IMR-90 (cell line): ENCODE measurements around the gene PIMREG. TPM values are rescaled to one million over a fixed set of nuclear protein-coding genes. Genes with fewer than 3 reads are reported as not detected.

Source experiments
- ATAC-seq: fragments of 200-7000 bp; cut with Tn5 transposase; 2 replicates; pipeline ENCODE4 v1.9.1; 2020; ENCODE audit warnings: low read depth, mild to moderate bottlenecking, moderate library complexity
- BruUV-seq: library from RNA; stranded (reverse); fragments of 400-500 nt; replicated peaks from 2 replicates; lab custom pipeline; 2021; lab: Mats Ljungman, UMichigan
- CTCF ChIA-PET: fragments of 300-600 bp; formaldehyde crosslinking; extraction: SDS; loops from one replicate; lab custom pipeline; 2021; ENCODE audit warnings: antibody characterized with exemption; lab: Yijun Ruan, JAX
- POLR2A ChIA-PET: fragments of 300-600 bp; sonication (Branson Sonifier 250); formaldehyde crosslinking; loops from one replicate; lab custom pipeline; 2022; ENCODE audit warnings: antibody characterized with exemption; ENCODE audit not compliant: unreplicated experiment; lab: Charles Lee
- DNase-seq: peaks from one replicate; pipeline ENCODE4 v3.0.0; 2013
- H2AFZ ChIP-seq: replicated peaks from 2 replicates; pipeline ENCODE3; 2013; ENCODE audit warnings: low read length, mild to moderate bottlenecking; ENCODE audit not compliant: poor library complexity
- H2AK5ac ChIP-seq: 2 replicates; pipeline ENCODE4 v1.6.1; 2013; ENCODE audit warnings: low read depth, low read length, inconsistent platforms
- H2AK9ac ChIP-seq: replicated peaks from 2 replicates; pipeline ENCODE3; 2013; ENCODE audit warnings: mild to moderate bottlenecking, low read depth, low read length, moderate library complexity; ENCODE audit not compliant: poor library complexity
- H2BK120ac ChIP-seq: 2 replicates; pipeline ENCODE4 v1.6.1; 2013; ENCODE audit warnings: low read depth, low read length, inconsistent platforms
- H2BK15ac ChIP-seq: 3 replicates; pipeline ENCODE4 v1.6.1; 2013; ENCODE audit warnings: low read depth, low read length, inconsistent platforms
- H2BK20ac ChIP-seq: 2 replicates; pipeline ENCODE4 v1.6.1; 2013; ENCODE audit warnings: low read depth, mild to moderate bottlenecking, inconsistent platforms, low read length, moderate library complexity
- H2BK5ac ChIP-seq: 2 replicates; pipeline ENCODE4 v1.6.1; 2013; ENCODE audit warnings: mild to moderate bottlenecking, low read depth, low read length, inconsistent platforms; ENCODE audit not compliant: poor library complexity, severe bottlenecking
- H3K14ac ChIP-seq: replicated peaks from 2 replicates; pipeline ENCODE4 v1.6.1; 2013; ENCODE audit warnings: low read depth, low read length, inconsistent platforms
- H3K18ac ChIP-seq: 2 replicates; pipeline ENCODE4 v1.6.1; 2013; ENCODE audit warnings: low read depth, low read length, control low read depth
- H3K23ac ChIP-seq: 2 replicates; pipeline ENCODE4 v1.6.1; 2013; ENCODE audit warnings: low read depth, low read length, inconsistent platforms
- H3K27ac ChIP-seq: 2 replicates; pipeline ENCODE4 v1.5.1; 2013; ENCODE audit warnings: mild to moderate bottlenecking, control low read depth, low read length; ENCODE audit not compliant: insufficient read depth
- H3K27me3 ChIP-seq: 2 replicates; pipeline ENCODE4 v1.6.1; 2013; ENCODE audit warnings: low read length; ENCODE audit not compliant: control insufficient read depth, insufficient read depth
- H3K36me3 ChIP-seq: 2 replicates; pipeline ENCODE4 v1.6.1; 2013; ENCODE audit warnings: low read length, mixed read lengths; ENCODE audit not compliant: control insufficient read depth, insufficient read depth
- H3K4ac ChIP-seq: 2 replicates; pipeline ENCODE4 v1.6.1; 2013; ENCODE audit warnings: low read depth, low read length, inconsistent platforms
- H3K4me1 ChIP-seq: 2 replicates; pipeline ENCODE4 v1.6.1; 2013; ENCODE audit warnings: low read length, mixed read lengths; ENCODE audit not compliant: control insufficient read depth, insufficient read depth
- H3K4me2 ChIP-seq: 2 replicates; pipeline ENCODE4 v1.6.1; 2013; ENCODE audit warnings: low read depth, mild to moderate bottlenecking, control low read depth, low read length, moderate library complexity
- H3K4me3 ChIP-seq: 2 replicates; pipeline ENCODE4 v1.5.1; 2013; ENCODE audit warnings: low read depth, mild to moderate bottlenecking, control low read depth, low read length, moderate library complexity; ENCODE audit not compliant: insufficient read depth
- H3K56ac ChIP-seq: 2 replicates; pipeline ENCODE4 v1.6.1; 2013; ENCODE audit warnings: low read length, inconsistent platforms; ENCODE audit not compliant: insufficient read depth; ENCODE audit errors: extremely low read depth
- H3K79me1 ChIP-seq, 2 experiments: 2 replicates each; pipeline ENCODE4 v1.6.1; 2013; ENCODE audit warnings: low read length in 2 of 2, inconsistent platforms in 1 of 2, low read depth in 1 of 2
- H3K9ac ChIP-seq: 2 replicates; pipeline ENCODE4 v1.6.1; 2013; ENCODE audit warnings: low read depth, low read length, control low read depth
- H3K9me1 ChIP-seq: 2 replicates; pipeline ENCODE4 v1.6.1; 2013; ENCODE audit warnings: low read length, inconsistent platforms; ENCODE audit not compliant: insufficient read depth
- H3K9me3 ChIP-seq: 2 replicates; pipeline ENCODE4 v1.6.1; 2013; ENCODE audit warnings: low read length; ENCODE audit not compliant: control insufficient read depth, insufficient read depth
- H4K20me1 ChIP-seq: 2 replicates; pipeline ENCODE4 v1.6.1; 2013; ENCODE audit warnings: low read length, inconsistent platforms; ENCODE audit not compliant: insufficient read depth
- H4K5ac ChIP-seq: 2 replicates; pipeline ENCODE4 v1.6.1; 2013; ENCODE audit warnings: mild to moderate bottlenecking, low read depth, low read length, control low read depth
- H4K8ac ChIP-seq, 2 experiments: 2 replicates each; pipeline ENCODE4 v1.6.1; 2013; ENCODE audit warnings: low read depth in 2 of 2, low read length in 2 of 2, control low read depth in 1 of 2, inconsistent platforms in 1 of 2
- H4K91ac ChIP-seq: 2 replicates; pipeline ENCODE4 v1.6.1; 2013; ENCODE audit warnings: low read depth, low read length, inconsistent platforms; ENCODE audit not compliant: insufficient read depth
- BHLHE40 ChIP-seq: fragments of 150-350 bp; IDR thresholded peaks from 2 replicates; pipeline ENCODE4 v1.6.1; 2016; ENCODE audit warnings: mild to moderate bottlenecking, low read depth, low read length
- CEBPB ChIP-seq: IDR thresholded peaks from 2 replicates; pipeline ENCODE4 v1.6.1; 2012; ENCODE audit warnings: low read depth, low read length, improper control_type of control experiment
- CHD1 ChIP-seq: IDR thresholded peaks from 2 replicates; pipeline ENCODE4 v1.6.1; 2012; ENCODE audit warnings: low read depth, low read length, improper control_type of control experiment
- MAZ ChIP-seq: IDR thresholded peaks from 2 replicates; pipeline ENCODE4 v1.6.1; 2012; ENCODE audit warnings: low read depth, mild to moderate bottlenecking, low read length, improper control_type of control experiment, moderate library complexity, borderline replicate concordance
- MXI1 ChIP-seq: IDR thresholded peaks from 2 replicates; pipeline ENCODE4 v1.6.1; 2012; ENCODE audit warnings: low read depth, mild to moderate bottlenecking, low read length, moderate library complexity, borderline replicate concordance
- NFE2L2 ChIP-seq: fragments of 150-350 bp; IDR thresholded peaks from 2 replicates; pipeline ENCODE4 v1.6.1; 2016; ENCODE audit warnings: low read depth, mild to moderate bottlenecking, low read length
- POLR2A ChIP-seq: IDR thresholded peaks from 2 replicates; pipeline ENCODE4 v1.6.1; 2012; ENCODE audit warnings: mild to moderate bottlenecking, low read depth, low read length
- RAD21 ChIP-seq: IDR thresholded peaks from 2 replicates; pipeline ENCODE4 v1.6.1; 2012; ENCODE audit warnings: low read length, improper control_type of control experiment
- RCOR1 ChIP-seq: IDR thresholded peaks from 2 replicates; pipeline ENCODE4 v1.6.1; 2012; ENCODE audit warnings: mild to moderate bottlenecking, low read length, improper control_type of control experiment; ENCODE audit not compliant: insufficient replicate concordance
- RFX5 ChIP-seq: IDR thresholded peaks from 2 replicates; pipeline ENCODE4 v1.8.0; 2012; ENCODE audit warnings: low read depth, mild to moderate bottlenecking, low read length, moderate library complexity
- SMC3 ChIP-seq: fragments of 150-350 bp; IDR thresholded peaks from 2 replicates; pipeline ENCODE4 v1.6.1; 2016; ENCODE audit warnings: low read depth, mild to moderate bottlenecking, antibody characterized with exemption, low read length, moderate library complexity
- WGBS, 2 experiments: methylation state at CpG; one replicate each; pipeline versions ENCODE4 v1.1.5 to v1.1.7; 2013; ENCODE audit warnings: missing lambda C conversion rate in 2 of 2; ENCODE audit not compliant: insufficient read length in 1 of 2; ENCODE audit errors: extremely low coverage in 2 of 2; 5-methylcytosine and 5-hydroxymethylcytosine counted together
- dilution Hi-C: fragments of 300-500 bp; cut with HindIII; formaldehyde crosslinking; loops from one replicate; pipeline ENCODE4 v1.14.3; 2018; ENCODE audit warnings: low sequenced_read_pairs; ENCODE audit not compliant: unreplicated experiment
- in situ Hi-C: fragments of 300-500 bp; cut with MboI; formaldehyde crosslinking; loops from 3 replicates; pipeline ENCODE4 v1.14.3; 2019; ENCODE audit warnings: low sequenced_read_pairs, inconsistent platforms, mixed read lengths
- intact Hi-C: fragments of 100-400 bp; cut with micrococcal nuclease; formaldehyde crosslinking; loops from 2 replicates; pipeline ENCODE4 v1.10.0; 2022
- polyA plus RNA-seq, 3 experiments: library from polyadenylated mRNA; depleted of rRNA; stranded (reverse); fragments of >200 nt; gene quantifications; 2 replicates each; pipeline ENCODE4 v1.2.3, GENCODE V29; 2012; ENCODE audit warnings: low replicate concordance in 1 of 3
- total RNA-seq: library from RNA; depleted of rRNA; stranded (reverse); fragments of >200 nt; gene quantifications from 2 replicates; pipeline ENCODE4 v1.2.3, GENCODE V29; 2012
- TF ChIP-seq, protein P1 (sequence below): fragments of 150-350 bp; IDR thresholded peaks from 2 replicates; pipeline ENCODE4 v1.6.1; 2016; ENCODE audit warnings: low read depth, mild to moderate bottlenecking, low read length, moderate library complexity, borderline replicate concordance
- TF ChIP-seq, protein P2 (sequence below): fragments of 150-350 bp; IDR thresholded peaks from 2 replicates; pipeline ENCODE4 v1.6.1; 2017; ENCODE audit warnings: mild to moderate bottlenecking, antibody characterized with exemption, low read length, low read depth

Gene PIMREG
- total and polyA plus RNA-seq, 2 of the 4 experiments (the other 2 are of a cell fraction) = 21.5 to 25.9 TPM

DNA sequence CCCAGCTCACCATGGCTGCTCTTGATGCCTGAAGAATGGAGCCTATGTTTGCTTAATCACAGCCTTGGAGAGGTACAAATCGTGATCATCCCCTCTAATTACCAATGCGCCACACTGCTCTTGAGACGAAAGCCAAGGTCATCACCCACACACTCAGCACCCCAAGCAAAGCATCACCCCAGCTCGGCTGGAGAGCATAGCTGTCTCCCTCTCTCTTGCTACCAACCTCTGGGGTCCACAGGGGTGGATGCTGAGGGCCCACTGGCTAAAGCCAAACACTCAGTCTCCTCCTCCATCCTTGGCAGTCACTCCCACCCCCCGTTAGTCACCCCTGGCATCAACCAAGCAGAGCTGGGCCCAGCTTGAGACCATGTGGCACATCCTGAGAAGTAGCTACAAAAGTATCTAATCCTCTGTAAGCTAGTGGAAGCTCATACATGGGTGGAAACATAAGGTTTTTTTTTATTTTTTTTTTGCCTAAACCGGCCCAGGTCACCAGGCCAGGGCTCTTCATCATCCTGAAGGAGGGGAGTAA lies 44.8 kb downstream of the PIMREG start:
- no peak overlapping the region for H3K4me2 ChIP-seq
- H2BK120ac ChIP-seq = no peak overlapping the region
- H3K27me3 ChIP-seq = peaks cover 4% of the 10 kb centered on the region
- no peak overlapping the region; the same call in 1 of the 2 replicates for H2AK5ac ChIP-seq
- H3K4me3 ChIP-seq = no peak overlapping the region
- H3K14ac ChIP-seq = no peak overlapping the region
- CTCF ChIA-PET = interaction anchor here (0.8 kb wide), 1 partner anchor 16 kb away, joined by 4 read pairs; no protein-coding TSS in a partner anchor
- H2AK9ac ChIP-seq = no peak overlapping the region
- H4K8ac ChIP-seq = no peak overlapping the region
- TF ChIP-seq NFE2L2 (no peak), RAD21 (no peak), POLR2A (no peak), BHLHE40 (no peak), RFX5 (no peak), CHD1 (no peak), MAZ (no peak), MXI1 (no peak), CEBPB (no peak), SMC3 (no peak), RCOR1 (no peak)
- TF ChIP-seq, protein P1, sequence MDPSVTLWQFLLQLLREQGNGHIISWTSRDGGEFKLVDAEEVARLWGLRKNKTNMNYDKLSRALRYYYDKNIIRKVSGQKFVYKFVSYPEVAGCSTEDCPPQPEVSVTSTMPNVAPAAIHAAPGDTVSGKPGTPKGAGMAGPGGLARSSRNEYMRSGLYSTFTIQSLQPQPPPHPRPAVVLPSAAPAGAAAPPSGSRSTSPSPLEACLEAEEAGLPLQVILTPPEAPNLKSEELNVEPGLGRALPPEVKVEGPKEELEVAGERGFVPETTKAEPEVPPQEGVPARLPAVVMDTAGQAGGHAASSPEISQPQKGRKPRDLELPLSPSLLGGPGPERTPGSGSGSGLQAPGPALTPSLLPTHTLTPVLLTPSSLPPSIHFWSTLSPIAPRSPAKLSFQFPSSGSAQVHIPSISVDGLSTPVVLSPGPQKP = no peak
- TF ChIP-seq, protein P2, sequence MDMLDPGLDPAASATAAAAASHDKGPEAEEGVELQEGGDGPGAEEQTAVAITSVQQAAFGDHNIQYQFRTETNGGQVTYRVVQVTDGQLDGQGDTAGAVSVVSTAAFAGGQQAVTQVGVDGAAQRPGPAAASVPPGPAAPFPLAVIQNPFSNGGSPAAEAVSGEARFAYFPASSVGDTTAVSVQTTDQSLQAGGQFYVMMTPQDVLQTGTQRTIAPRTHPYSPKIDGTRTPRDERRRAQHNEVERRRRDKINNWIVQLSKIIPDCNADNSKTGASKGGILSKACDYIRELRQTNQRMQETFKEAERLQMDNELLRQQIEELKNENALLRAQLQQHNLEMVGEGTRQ = no peak
- H3K9me1 ChIP-seq = peaks cover 3% of the 10 kb centered on the region; the same call in 1 of the 2 replicates
- no TSS peak for BruUV-seq
- ATAC-seq (no peak), DNase-seq (no peak)
- H3K4ac ChIP-seq = no peak overlapping the region
- no peak overlapping the region for H4K5ac ChIP-seq
- no peak overlapping the region for H2AFZ ChIP-seq
- POLR2A ChIA-PET = no interaction called here
- no peaks in the 10 kb centered on the region for H3K79me1 ChIP-seq
- no peaks in the 10 kb centered on the region for H3K9me3 ChIP-seq
- in situ Hi-C loops (no loop called here), intact Hi-C loops (no loop called here), dilution Hi-C loops (no loop called here)
- no peaks in the 10 kb centered on the region for H3K36me3 ChIP-seq
- H2BK15ac ChIP-seq = no peak overlapping the region
- no peak overlapping the region for H3K23ac ChIP-seq
- no peak overlapping the region for H2BK5ac ChIP-seq
- no peak overlapping the region for H3K27ac ChIP-seq
- no peak overlapping the region for H3K18ac ChIP-seq
- no peaks in the 10 kb centered on the region for H4K20me1 ChIP-seq
- H2BK20ac ChIP-seq = no peak overlapping the region
- H3K56ac ChIP-seq = no peak overlapping the region
- H3K9ac ChIP-seq = no peak overlapping the region
- H4K91ac ChIP-seq = no peak overlapping the region
- 58% methylated on average over 3 of the region's 6 CpGs; no CpG with 5 or more reads in 1 of the 2 experiments for whole genome bisulfite sequencing, 2 experiments
- peaks cover 5% of the 10 kb centered on the region for H3K4me1 ChIP-seq
